HS-5 (cell line): ENCODE data around the gene STAMBPL1.

Source experiments
- DNase-seq: peaks from one replicate; pipeline ENCODE4 v3.0.0-alpha.2; 2012; ENCODE audit warnings: low read depth

Gene STAMBPL1

GRCh38 chr10:88857831-88858230 is 22.2 kb upstream of the STAMBPL1 start:
- DNase-seq = no peak

GRCh38 chr10:88858491-88858890 is 21.6 kb upstream of the STAMBPL1 start:
- no peak for DNase-seq

- DNase-seq = no peak
Observed at GRCh38 chr10:88861036-88861435, 19.0 kb upstream of the STAMBPL1 start.

- DNase-seq = no peak
Observed at GRCh38 chr10:88865281-88865876, 14.7 kb upstream of the STAMBPL1 start.

GRCh38 chr10:88866454-88866853 is 13.6 kb upstream of the STAMBPL1 start:
- DNase-seq = no peak

GRCh38 chr10:88870089-88870488 is 10.0 kb upstream of the STAMBPL1 start:
- DNase-seq = no peak

GRCh38 chr10:88873757-88874156 is 6.3 kb upstream of the STAMBPL1 start:
- DNase-seq = no peak

GRCh38 chr10:88874281-88874680 is 5.8 kb upstream of the STAMBPL1 start:
- DNase-seq = no peak

GRCh38 chr10:88875081-88875480 is 5.0 kb upstream of the STAMBPL1 start:
- DNase-seq = no peak

GRCh38 chr10:88877298-88877697 is 2.7 kb upstream of the STAMBPL1 start:
- DNase-seq = no peak

GRCh38 chr10:88880282-88881076 is 434 bp downstream of the STAMBPL1 start:
- DNase-seq = no peak

- DNase-seq = no peak
Observed at GRCh38 chr10:88881320-88881719, 1.3 kb downstream of the STAMBPL1 start.

- no peak for DNase-seq
Observed at GRCh38 chr10:88881922-88882645, 2.0 kb downstream of the STAMBPL1 start.

GRCh38 chr10:88882646-88883447 is 2.8 kb downstream of the STAMBPL1 start:
- DNase-seq = peak; percentile 74

- DNase-seq = no peak
Observed at GRCh38 chr10:88883448-88883809, 3.4 kb downstream of the STAMBPL1 start.

GRCh38 chr10:88886557-88886956 is 6.5 kb downstream of the STAMBPL1 start:
- DNase-seq = no peak

- DNase-seq = no peak
Observed at GRCh38 chr10:88888810-88889445, 8.9 kb downstream of the STAMBPL1 start.

- no peak for DNase-seq
Observed at GRCh38 chr10:88889559-88890337, 9.7 kb downstream of the STAMBPL1 start.

- DNase-seq = no peak
Observed at GRCh38 chr10:88890681-88891381, 10.8 kb downstream of the STAMBPL1 start.

- no peak for DNase-seq
Observed at GRCh38 chr10:88892222-88892967, 12.3 kb downstream of the STAMBPL1 start.
